Ascending aorta (tissue), 2 donors: Measurements from ENCODE around the gene STAT4. TPM values are rescaled to one million over a fixed set of nuclear protein-coding genes. Genes with fewer than 3 reads are reported as not detected.

ENCODE experiments used
- DNase-seq, 2 donors: peaks; one replicate each; pipeline ENCODE4 v3.0.0-alpha.2; 2019; ENCODE audit warnings: low spot score in 2 of 2
- H3K27ac ChIP-seq, 2 donors: fragments of 200-600 bp; sonication (generic); one replicate each; pipeline ENCODE4 v1.5.1; 2016 to 2017; ENCODE audit warnings: mild to moderate bottlenecking in 1 of 2
- H3K27me3 ChIP-seq: fragments of 200-600 bp; sonication (generic); one replicate; pipeline ENCODE4 v1.5.1; 2017
- H3K36me3 ChIP-seq, 2 donors: fragments of 200-600 bp; sonication (generic); one replicate each; pipeline ENCODE4 v1.5.1; 2016
- H3K4me1 ChIP-seq, 2 donors: fragments of 200-600 bp; sonication (generic); one replicate each; pipeline ENCODE4 v1.5.1; 2016 to 2017; ENCODE audit warnings: mild to moderate bottlenecking in 1 of 2
- H3K4me3 ChIP-seq, 2 donors: fragments of 200-600 bp; sonication (generic); one replicate each; pipeline ENCODE4 v1.5.1; 2016 to 2017; ENCODE audit warnings: mild to moderate bottlenecking in 1 of 2
- H3K9me3 ChIP-seq, 2 donors: fragments of 200-600 bp; sonication (generic); one replicate each; pipeline ENCODE4 v1.5.1; 2016
- CTCF ChIP-seq, 3 experiments: fragments of 200-600 bp in 2 of 3; fragments of 450-650 bp in 1 of 3; sonication (generic) in 2 of 3; IDR thresholded peaks; one replicate each; pipeline ENCODE4 v1.5.1; 2016 to 2019; ENCODE audit warnings: antibody characterized with exemption in 3 of 3, mild to moderate bottlenecking in 1 of 3, moderate library complexity in 1 of 3
- intact Hi-C: fragments of 100-400 bp; cut with DNase I; formaldehyde crosslinking; loops from one replicate; pipeline ENCODE4 v1.15.1; 2023
- total RNA-seq: library from RNA; depleted of rRNA; stranded (reverse); fragments of >200 nt; gene quantifications from one replicate; pipeline ENCODE4 v1.1.0, GENCODE V29; 2016

STAT4 gene
- total RNA-seq = 0.85 TPM

- intact Hi-C loops = loop anchor here (5.0 kb wide), 1 partner anchor 98 kb away; no protein-coding TSS in a partner anchor
- Histone ChIP-seq H3K36me3 (no peaks in the 10 kb centered on the region), H3K27me3 (no peaks in the 10 kb centered on the region), H3K4me3 (peak within 1 kb of the TSS; percentile 46 to 68), H3K4me1 (no peaks in the 10 kb centered on the region), H3K27ac (no peak within 1 kb of the TSS), H3K9me3 (no peaks in the 10 kb centered on the region)
- DNase-seq = peak; percentile 45 to 72
- TF ChIP-seq CTCF (IDR thresholded peaks at IDR 0.05) = no peak
These were observed at the start of gene STAT4 for GRCh38 chr2:191150600-191151330. Gene STAT4 (minus strand): TSS chr2:191150994. CDS start chr2:191148203, 2,791 bp downstream.

- no peak overlapping the region for H3K27ac ChIP-seq
- no peak for DNase-seq
- no peak for TF ChIP-seq CTCF (IDR thresholded peaks at IDR 0.05)
- no peaks in the 10 kb centered on the region for H3K36me3 ChIP-seq
- no peaks in the 10 kb centered on the region for H3K27me3 ChIP-seq
- no peaks in the 10 kb centered on the region for H3K4me1 ChIP-seq
- no peak overlapping the region for H3K4me3 ChIP-seq
- H3K9me3 ChIP-seq = no peaks in the 10 kb centered on the region
- intact Hi-C loops = no loop called here
These were observed 49.2 kb upstream of the STAT4 start for GRCh38 chr2:191199929-191200512.

GRCh38 chr2:191198271-191198670, 47.5 kb upstream of the STAT4 start:
- no peak for DNase-seq
- intact Hi-C loops = no loop called here
- no peak overlapping the region for H3K27ac ChIP-seq
- no peaks in the 10 kb centered on the region for H3K9me3 ChIP-seq
- H3K4me1 ChIP-seq = no peaks in the 10 kb centered on the region
- H3K36me3 ChIP-seq = no peaks in the 10 kb centered on the region
- H3K4me3 ChIP-seq = no peak overlapping the region
- no peaks in the 10 kb centered on the region for H3K27me3 ChIP-seq
- no peak for TF ChIP-seq CTCF (IDR thresholded peaks at IDR 0.05)

- H3K4me3 ChIP-seq = no peak overlapping the region
- no peaks in the 10 kb centered on the region for H3K27me3 ChIP-seq
- no peaks in the 10 kb centered on the region for H3K36me3 ChIP-seq
- H3K27ac ChIP-seq = no peak overlapping the region
- TF ChIP-seq CTCF (IDR thresholded peaks at IDR 0.05) = no peak
- DNase-seq = no peak
- no peaks in the 10 kb centered on the region for H3K4me1 ChIP-seq
- intact Hi-C loops = no loop called here
- H3K9me3 ChIP-seq = no peaks in the 10 kb centered on the region
These were observed 46.3 kb upstream of the STAT4 start for GRCh38 chr2:191197096-191197495.

GRCh38 chr2:191195021-191195420, 44.2 kb upstream of the STAT4 start:
- no peaks in the 10 kb centered on the region for H3K9me3 ChIP-seq
- intact Hi-C loops = no loop called here
- no peak overlapping the region for H3K4me3 ChIP-seq
- TF ChIP-seq CTCF (IDR thresholded peaks at IDR 0.05) = no peak
- H3K36me3 ChIP-seq = no peaks in the 10 kb centered on the region
- H3K27me3 ChIP-seq = no peaks in the 10 kb centered on the region
- no peak for DNase-seq
- no peak overlapping the region for H3K27ac ChIP-seq
- no peaks in the 10 kb centered on the region for H3K4me1 ChIP-seq
